HepG2 (cell line): ENCODE measurements around the gene ARMC5. TPM values are rescaled to one million over a fixed set of nuclear protein-coding genes. Genes with fewer than 3 reads are reported as not detected.

Experiments used
- BHLHE40 ChIP-seq: IDR thresholded peaks from 2 replicates; pipeline ENCODE4 v1.6.1; 2011; ENCODE audit warnings: low read length, improper control_type of control experiment
- IRF2 ChIP-seq: IDR thresholded peaks from 2 replicates; pipeline ENCODE4 v1.6.1; 2018; ENCODE audit warnings: missing genetic modification reagents, missing compliant biosample characterization
- ZBTB26 ChIP-seq: IDR thresholded peaks from 2 replicates; pipeline ENCODE4 v1.6.1; 2016; ENCODE audit warnings: missing compliant biosample characterization, missing genetic modification reagents, borderline replicate concordance
- ZNF724P ChIP-seq: sonication (generic); formaldehyde crosslinking; IDR thresholded peaks from 2 replicates; pipeline ENCODE4 v1.8.0; 2022; ENCODE audit warnings: missing genetic modification reagents, borderline replicate concordance
- polyA plus RNA-seq, 8 experiments: library from polyadenylated mRNA; depleted of rRNA in 3 of 8; stranded (reverse) in 7 of 8; unstranded in 1 of 8; fragments of >200 nt; fragmentation: Illumina TruSeq in 4 of 8; extraction: Trizol in 4 of 8; gene quantifications; 2 replicates each; pipeline versions ENCODE4 v1.2.1 to v1.2.3, GENCODE V29; 2011 to 2016; ENCODE audit warnings: low read depth in 4 of 8, missing spikeins in 1 of 8, mixed read lengths in 1 of 8; ENCODE audit not compliant: insufficient read depth in 1 of 8
- total RNA-seq, 5 experiments: library from RNA; depleted of rRNA; stranded (reverse); fragments of >200 nt; fragmentation: Illumina TruSeq; extraction: Trizol; gene quantifications; 2 replicates each; pipeline ENCODE4 v1.2.3, GENCODE V29; 2016; ENCODE audit warnings: low read depth in 1 of 5
- TF ChIP-seq, protein P1 (sequence below), 2 experiments: IDR thresholded peaks; 2 replicates each; pipeline ENCODE4 v1.6.1; 2011 to 2012; ENCODE audit warnings: low read length in 2 of 2, borderline replicate concordance in 1 of 2, low read depth in 1 of 2, mild to moderate bottlenecking in 1 of 2, moderate library complexity in 1 of 2
- TF ChIP-seq, protein P2 (sequence below): sonication (generic); formaldehyde crosslinking; IDR thresholded peaks from 2 replicates; pipeline ENCODE4 v1.4.0; 2020; ENCODE audit warnings: mild to moderate bottlenecking, missing genetic modification reagents

ARMC5 gene
- total and polyA plus RNA-seq, 2 of the 13 experiments (the other 11 are each of a cell fraction or from before 2014, with no cell fraction given): 10.8 to 22.3 TPM

DNA sequence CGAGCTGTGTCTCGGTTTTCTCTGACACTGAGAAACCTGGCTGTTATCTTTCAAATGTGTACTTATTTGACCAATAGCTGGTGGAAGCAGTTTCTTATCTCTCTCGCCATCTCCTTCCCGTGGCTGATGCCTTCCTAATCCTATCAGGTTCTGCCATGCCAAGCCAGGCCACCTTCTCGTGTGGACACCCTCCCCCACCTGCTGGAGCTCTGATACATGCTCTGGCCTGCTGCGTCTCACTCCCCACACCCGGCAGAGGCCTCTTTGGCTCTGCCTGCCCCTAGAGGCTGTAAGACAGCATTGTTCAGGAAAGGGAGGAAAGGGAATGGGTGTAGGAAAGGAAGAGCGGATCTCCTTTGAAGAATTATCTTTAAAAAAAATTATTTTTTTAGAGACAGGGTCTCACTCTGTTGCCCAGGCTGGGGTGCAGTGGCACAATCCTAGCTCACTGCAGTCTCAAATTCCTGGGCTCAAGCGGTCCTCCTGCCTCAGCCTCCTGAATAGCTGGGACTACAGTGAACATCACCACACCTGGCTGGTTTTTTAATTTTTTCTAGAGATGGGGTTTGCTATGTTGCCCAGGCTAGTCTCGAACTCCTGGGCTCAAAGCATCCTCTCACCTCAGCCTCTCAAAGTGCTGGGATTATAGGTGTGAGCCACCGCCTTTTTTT is 7.5 kb upstream of the ARMC5 start (continued):
- TF ChIP-seq, protein P1, sequence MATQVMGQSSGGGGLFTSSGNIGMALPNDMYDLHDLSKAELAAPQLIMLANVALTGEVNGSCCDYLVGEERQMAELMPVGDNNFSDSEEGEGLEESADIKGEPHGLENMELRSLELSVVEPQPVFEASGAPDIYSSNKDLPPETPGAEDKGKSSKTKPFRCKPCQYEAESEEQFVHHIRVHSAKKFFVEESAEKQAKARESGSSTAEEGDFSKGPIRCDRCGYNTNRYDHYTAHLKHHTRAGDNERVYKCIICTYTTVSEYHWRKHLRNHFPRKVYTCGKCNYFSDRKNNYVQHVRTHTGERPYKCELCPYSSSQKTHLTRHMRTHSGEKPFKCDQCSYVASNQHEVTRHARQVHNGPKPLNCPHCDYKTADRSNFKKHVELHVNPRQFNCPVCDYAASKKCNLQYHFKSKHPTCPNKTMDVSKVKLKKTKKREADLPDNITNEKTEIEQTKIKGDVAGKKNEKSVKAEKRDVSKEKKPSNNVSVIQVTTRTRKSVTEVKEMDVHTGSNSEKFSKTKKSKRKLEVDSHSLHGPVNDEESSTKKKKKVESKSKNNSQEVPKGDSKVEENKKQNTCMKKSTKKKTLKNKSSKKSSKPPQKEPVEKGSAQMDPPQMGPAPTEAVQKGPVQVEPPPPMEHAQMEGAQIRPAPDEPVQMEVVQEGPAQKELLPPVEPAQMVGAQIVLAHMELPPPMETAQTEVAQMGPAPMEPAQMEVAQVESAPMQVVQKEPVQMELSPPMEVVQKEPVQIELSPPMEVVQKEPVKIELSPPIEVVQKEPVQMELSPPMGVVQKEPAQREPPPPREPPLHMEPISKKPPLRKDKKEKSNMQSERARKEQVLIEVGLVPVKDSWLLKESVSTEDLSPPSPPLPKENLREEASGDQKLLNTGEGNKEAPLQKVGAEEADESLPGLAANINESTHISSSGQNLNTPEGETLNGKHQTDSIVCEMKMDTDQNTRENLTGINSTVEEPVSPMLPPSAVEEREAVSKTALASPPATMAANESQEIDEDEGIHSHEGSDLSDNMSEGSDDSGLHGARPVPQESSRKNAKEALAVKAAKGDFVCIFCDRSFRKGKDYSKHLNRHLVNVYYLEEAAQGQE (IDR thresholded peaks at IDR 0.05; ENCODE audit: borderline replicate concordance in 1 of 2, low read depth in 1 of 2, low read length in 2 of 2): no peak
- TF ChIP-seq, protein P2, sequence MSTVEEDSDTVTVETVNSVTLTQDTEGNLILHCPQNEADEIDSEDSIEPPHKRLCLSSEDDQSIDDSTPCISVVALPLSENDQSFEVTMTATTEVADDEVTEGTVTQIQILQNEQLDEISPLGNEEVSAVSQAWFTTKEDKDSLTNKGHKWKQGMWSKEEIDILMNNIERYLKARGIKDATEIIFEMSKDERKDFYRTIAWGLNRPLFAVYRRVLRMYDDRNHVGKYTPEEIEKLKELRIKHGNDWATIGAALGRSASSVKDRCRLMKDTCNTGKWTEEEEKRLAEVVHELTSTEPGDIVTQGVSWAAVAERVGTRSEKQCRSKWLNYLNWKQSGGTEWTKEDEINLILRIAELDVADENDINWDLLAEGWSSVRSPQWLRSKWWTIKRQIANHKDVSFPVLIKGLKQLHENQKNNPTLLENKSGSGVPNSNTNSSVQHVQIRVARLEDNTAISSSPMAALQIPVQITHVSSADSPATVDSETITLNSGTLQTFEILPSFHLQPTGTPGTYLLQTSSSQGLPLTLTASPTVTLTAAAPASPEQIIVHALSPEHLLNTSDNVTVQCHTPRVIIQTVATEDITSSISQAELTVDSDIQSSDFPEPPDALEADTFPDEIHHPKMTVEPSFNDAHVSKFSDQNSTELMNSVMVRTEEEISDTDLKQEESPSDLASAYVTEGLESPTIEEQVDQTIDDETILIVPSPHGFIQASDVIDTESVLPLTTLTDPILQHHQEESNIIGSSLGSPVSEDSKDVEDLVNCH (CRISPR knock-in tag): no peak
- TF ChIP-seq ZNF724P (no peak), BHLHE40 (0 out of 2 replicates have a peak, but pooled peaks have one; percentile 18), ZBTB26 (CRISPR knock-in tag) (peak; percentile 38; the same call in 1 of the 2 replicates), IRF2 (0 out of 2 replicates have a peak, but pooled peaks have one; percentile 39)
